GM13976 (cell line): Measurements from ENCODE around the gene INSIG1.

Experiments
- DNase-seq: peaks from one replicate; pipeline ENCODE4 v3.0.0; 2012; ENCODE audit warnings: low spot score
- CTCF ChIP-seq: IDR thresholded peaks from 2 replicates; pipeline ENCODE4 v1.5.1; 2012; ENCODE audit warnings: borderline replicate concordance, mild to moderate bottlenecking; ENCODE audit not compliant: insufficient read depth; ENCODE audit errors: extremely low read depth, missing control alignments, control extremely low read depth
- in situ Hi-C: fragments of 300-500 bp; cut with MboI; formaldehyde crosslinking; loops from one replicate; pipeline ENCODE4 v1.12.0; 2022; ENCODE audit warnings: low sequenced_read_pairs, mixed read lengths, inconsistent platforms; ENCODE audit not compliant: unreplicated experiment

Gene INSIG1

GRCh38 chr7:155333346-155334234 lies 35.9 kb downstream of the INSIG1 start:
- DNase-seq = no peak
- in situ Hi-C loops = no loop called here
- TF ChIP-seq CTCF = no peak

DNA sequence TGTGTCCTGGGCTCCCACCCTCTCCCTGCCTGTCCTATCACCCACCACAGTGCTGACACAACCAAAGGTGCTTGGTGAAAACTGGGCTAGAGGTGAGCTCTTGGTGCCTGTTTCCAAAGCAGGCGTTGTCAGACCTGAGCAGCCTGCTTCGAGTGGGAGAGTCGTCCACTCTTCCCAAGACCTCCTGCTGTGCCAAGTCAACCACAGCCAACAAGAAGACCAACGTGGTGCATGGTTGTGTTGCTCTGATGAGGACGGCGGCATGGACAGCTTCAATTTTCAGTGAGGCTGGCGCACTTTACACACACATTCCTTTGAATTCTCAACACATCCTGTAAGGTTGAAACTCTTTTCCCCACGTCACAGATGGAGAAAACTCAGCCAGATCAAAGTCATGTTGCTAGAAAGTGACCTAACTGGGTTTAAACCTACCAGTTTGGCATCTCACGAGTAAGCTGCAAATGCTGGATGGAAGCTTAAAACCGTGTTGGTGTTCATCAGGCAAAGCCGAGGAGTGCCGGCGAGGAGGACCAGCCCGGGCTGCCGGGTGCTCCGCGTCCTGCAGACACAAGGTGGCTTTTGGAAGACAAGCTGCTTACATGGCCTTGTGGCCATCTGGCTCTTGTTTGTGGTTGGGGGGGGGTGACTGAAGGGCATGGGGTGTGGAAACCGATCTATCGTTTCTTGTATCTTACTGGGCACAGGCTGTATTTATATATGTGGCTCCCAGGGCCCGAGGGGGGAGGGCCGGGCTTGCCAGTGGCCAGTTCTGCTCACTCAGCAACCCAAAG lies 39.3 kb downstream of the INSIG1 start:
- in situ Hi-C loops = no loop called here
- no peak for DNase-seq
- no peak for TF ChIP-seq CTCF

DNA sequence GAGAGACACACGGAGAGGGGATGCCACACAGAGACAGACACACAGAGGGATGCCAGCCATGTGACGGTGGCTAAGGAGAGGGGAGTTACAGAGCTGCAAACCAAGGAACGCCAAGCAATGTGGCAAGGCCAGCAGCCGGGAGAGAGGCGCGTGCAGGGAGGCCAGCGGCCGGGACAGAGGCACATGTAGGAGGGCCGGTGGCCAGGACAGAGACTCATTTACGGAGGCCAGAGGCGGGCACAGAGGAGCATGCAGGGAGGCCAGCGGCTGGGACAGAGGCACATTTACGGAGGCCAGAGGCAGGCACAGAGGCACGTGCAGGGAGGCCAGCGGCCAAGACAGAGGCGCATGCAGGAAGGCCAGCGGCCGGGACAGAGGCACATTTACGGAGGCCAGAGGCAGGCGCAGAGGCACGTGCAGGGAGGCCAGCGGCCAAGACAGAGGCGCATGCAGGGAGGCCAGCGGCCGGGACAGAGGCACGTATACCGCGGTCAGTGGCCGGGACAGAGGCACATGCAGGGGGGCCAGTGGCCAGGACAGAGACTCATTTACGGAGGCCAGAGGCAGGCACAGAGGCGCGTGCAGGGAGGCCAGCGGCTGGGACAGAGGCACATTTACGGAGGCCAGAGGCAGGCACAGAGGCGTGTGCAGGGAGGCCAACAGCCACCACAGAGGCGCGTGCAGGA lies 40.4 kb downstream of the INSIG1 start:
- in situ Hi-C loops = no loop called here
- no peak for DNase-seq
- no peak for TF ChIP-seq CTCF

DNA sequence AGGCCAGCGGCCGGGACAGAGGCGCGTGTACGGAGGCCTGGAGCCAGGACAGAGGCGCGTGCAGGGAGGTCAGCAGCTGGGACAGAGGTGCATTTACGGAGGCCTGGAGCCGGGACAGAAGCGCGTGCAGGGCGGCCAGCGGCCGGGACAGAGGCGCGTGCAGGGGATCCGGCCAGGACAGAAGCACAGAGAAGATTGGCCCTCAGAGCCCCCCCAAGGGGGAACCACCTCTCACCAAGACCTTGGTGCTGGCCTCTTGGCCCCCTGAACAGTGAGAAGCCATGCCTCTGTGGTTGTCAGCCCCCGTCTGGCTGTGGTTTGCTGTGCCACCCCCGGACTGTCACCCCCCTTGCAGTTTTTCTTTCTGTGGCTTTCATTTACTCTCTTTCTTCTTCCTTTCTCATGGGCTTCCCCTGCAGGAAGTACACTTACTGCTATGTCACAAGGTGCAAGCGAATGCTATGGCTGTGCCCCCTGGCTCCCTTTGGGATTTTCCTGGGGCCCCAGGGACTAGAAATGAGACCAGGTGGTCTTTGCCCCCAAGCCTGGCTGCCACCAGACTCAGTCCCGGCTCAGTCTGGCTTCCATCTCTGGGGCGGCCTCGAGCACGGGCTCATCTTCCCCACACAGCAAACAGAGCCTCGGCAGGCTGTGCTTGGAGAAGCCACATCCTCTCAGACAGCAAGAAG lies 41.1 kb downstream of the INSIG1 start:
- DNase-seq = peak; percentile 43
- TF ChIP-seq CTCF = no peak
- in situ Hi-C loops = no loop called here

- TF ChIP-seq CTCF = no peak
- in situ Hi-C loops = no loop called here
- DNase-seq = no peak
These were observed 41.8 kb downstream of the INSIG1 start for GRCh38 chr7:155339474-155339873.
